HG03575 (cell line): ENCODE results near the gene AK2.
"Not testable (repeated sequence)": the region's sequence is repeated elsewhere in the genome, so short reads cannot be mapped to it uniquely, and the experiment has no call there.

Experiments
- ATAC-seq: cut with Tn5 transposase; IDR thresholded peaks from one replicate; pipeline ENCODE4 v1.9.1; 2021; ENCODE audit not compliant: unreplicated experiment, insufficient number of reproducible peaks, low FRiP score; ENCODE audit errors: extremely low read depth

AK2 gene

DNA sequence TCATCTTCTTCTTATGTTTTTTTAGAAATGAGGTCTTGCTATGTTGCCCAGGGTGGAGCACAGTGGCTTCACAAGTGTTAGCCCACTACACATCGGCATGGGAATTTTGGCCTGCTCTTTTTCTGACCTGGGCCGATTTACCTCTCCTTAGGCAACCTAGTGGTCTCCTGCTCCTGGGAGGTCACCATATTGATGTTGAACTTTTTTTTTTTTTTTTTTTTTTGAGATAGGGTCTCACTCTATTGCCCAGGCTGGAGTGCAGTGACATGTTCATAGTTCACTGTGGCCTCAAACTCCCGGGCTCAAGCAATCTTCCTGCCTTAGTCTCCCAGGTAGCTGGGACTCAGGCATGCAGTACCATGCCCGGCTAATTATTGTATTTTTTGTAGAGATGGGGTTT is 7.5 kb downstream of the AK2 start:
- no peak for ATAC-seq

DNA sequence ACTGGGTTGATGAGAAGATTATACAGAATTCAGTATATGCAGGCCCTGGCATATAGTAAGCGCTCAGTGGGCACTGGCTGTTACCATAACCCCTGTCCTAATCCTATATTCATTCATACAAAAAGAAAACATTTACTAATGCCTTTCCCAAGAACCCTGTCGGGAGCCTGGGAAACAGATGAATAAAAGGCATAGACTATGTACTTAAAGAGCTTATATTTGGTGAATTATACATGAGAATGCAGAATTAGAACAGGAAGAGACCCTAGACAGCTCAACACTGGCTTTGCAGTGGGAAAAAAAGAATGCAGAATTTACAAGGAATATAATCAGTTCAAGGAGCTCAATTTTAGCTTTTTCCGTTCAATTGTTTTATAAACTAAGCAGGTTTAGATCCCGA is 10.9 kb downstream of the AK2 start:
- no peak for ATAC-seq

DNA sequence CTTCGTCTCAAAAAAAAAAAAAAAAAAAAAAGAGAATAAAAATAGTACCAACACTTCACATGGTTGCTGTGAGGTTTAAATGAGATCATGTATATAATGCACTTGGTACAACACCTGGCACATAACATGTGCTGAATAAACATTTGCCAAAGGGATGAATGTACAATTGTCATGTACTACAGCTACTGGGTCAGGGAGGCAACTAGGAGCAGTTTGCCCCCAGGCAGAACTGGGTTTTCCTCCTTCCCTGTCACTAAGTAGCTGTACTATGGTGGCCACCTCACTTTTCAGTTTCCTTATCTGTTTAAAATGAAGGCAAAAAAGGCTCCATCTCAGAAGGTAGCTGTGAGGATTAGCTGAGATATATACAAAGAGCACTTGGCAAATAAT is 11.5 kb downstream of the AK2 start:
- ATAC-seq: no peak

DNA sequence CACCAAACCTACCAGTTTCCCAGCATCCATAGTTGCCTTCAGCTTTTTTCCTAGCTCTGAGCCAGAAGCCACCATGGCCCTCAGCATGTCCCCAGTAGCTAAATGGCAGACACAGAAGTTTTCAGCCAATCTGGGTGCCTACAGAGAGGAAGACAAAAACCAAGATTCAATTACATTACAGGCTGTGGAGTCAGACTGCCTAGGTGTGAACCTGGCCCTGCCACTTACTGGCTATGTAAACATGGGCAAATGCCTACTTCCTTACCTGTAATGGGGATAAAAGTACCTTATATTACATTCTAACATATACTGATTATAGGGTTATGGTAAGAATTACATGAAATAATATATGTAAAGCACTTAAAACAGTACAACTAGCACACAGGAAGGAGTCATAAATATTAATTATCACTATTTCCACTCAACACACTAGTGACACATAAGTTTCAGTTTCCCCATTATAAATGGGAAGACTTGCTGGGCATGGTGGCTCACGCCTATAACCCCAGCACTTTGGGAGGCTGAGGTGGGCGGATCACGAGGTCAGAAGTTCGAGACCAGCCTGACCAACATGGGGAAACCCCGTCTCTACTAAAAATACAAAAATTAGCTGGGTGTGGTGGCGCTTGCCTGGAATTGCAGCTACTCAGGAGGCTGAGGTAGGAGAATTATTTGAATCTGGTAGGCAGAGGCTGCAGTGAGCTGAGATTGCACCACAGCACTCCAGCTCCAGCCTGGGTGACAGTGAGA is 12.1 kb downstream of the AK2 start:
- not testable (repeated sequence) for ATAC-seq

DNA sequence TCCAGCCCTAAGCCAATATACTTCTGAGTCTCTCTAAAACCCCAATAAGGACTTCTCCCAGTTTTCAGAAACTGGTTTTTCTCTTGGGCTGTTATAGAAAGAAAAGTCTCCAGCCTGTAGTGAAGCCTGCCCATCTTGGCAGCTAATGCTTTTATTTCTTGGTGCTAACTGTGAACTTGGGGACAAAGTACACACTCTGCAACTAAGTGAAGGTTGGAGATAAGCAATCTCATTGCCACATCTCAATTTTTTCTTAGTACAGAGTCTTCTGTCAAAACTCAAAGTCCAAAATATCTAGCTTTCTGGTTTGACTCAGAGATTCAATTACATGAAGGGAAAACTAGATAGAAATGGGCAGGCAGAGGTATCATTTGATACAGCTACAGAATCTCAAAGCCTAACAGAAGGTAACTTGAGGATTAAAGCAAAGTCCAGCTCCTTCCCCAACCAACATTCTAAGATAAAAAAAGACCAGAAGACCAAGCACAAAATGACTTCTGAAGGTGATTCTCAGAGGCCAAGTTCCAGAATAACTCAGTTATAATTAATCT is 14.0 kb downstream of the AK2 start:
- no peak for ATAC-seq

DNA sequence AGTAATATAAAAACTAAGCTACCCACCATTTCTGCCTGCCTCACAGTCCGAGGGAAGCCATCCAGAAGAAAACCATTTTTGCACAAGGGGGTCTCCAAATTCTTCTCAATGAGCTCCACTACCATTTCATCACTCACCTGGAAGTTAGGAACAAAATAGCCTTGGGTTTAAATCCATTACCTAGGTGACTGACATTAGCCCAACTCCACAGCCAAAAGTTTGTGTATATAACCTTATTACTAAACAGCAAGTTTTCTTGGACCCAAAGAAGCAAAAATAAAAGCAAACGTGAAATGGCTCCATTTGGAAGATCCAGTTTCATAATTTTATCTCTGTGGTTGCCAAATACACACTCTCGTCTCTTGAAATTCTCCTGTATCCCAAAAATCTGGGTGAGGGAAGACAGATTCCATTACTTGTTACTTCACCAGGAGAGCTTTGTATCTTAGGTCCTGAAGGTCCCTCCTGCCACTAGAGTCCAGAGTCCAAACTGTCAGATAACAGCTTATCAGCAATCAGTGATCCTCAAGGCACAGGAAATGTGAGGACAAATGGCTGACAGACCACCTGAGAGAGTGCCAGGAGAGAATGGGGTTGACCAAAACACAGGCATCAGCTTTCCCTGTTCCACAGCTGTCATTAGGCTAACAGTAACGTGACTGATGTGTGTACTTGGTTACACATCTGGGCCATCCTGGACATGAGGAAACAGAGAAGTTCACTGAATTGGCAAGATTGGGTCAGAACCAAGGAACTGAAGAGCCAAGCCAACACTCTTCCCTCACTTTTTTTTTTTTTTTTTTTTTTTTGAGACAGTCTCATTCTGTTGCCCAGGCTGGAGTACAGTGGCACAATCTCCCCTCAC is 14.9 kb downstream of the AK2 start:
- ATAC-seq: no peak

DNA sequence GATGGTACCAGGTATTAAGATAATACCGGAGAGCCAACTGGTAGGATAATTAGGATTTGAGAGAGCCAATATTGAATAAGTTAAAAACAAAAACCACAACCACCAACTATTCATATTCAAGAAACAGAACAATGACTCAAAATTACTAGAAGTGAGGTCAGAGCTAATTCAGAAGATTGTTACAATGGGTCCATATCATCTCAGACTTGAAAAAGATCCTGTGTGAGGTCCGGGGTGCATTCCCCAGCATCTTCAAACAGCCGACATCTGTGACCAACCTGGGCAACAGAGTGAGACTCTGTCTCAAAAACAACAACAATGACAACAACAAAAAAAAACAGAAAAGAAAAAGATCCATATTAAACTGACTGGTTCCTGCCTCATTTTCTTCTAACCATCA is 18.6 kb downstream of the AK2 start:
- ATAC-seq: no peak

DNA sequence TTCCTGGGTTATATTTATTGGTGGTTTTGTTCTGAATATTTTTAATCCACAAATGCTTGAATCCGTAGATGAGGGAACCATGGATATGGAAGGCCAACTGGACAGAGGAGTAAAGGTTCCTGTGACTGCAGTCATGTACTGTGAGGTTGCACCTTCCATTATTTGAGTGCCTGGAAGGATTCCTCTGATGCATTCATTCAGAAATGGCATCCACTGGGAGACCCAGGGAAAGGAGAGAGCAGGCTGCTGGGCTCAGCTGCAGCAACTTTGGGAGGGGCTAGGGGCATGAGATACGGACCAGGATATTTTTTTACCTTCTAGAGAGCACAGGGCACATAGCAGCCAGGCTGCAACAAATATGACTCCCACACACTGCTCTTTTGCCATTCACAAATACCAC is 19.5 kb downstream of the AK2 start:
- no peak for ATAC-seq

DNA sequence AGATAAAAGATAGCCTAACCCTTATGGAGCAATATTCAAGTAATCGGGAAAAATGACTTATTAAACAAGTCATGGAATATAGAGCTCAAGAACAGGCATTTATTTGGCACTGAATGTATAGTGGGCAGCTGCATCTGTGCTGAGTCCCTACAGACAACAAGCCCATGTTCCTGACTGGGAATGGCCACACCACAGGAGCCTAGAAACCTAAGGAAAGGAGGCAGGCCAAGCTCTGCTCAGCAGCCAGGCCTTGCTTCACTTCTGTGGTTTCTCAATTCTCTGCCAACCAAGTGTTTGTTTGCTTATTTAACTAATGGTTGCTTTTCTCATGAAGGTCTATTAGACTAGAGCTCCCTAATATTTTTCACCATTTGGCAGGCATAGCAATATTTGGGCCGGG is 21.5 kb downstream of the AK2 start:
- no peak for ATAC-seq

DNA sequence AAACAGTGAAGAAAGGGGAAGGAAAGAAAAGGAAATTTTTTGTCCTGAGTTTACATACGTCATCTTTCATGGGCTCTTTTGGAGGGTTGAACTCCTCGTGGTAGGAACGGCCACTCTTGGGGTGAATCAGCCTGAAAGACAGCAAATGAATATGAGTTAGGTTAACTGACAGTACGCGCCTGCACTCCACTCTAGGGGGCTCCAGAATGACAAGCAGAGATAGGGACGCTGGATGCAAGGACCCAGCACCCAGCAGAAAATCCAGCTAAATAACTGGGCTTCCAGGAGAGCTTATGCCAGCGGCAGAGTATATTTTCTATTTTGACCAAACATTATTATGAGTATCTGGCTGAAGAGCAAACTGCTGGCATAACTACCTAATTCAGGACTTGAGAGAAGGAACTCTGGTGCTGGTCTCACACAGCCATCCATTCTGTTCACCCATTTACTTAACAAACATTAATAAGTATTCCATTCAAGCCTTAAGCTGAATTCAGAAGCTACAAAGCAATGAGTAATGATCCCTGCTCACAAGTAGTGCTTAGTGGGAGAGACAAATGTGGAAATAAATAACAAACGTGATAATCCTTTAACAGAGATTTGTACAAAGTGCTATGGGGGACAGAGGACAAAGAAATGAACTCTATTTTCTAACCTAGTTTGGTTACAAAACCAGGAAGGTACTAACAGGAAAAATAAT is 22.1 kb downstream of the AK2 start:
- ATAC-seq: no peak

DNA sequence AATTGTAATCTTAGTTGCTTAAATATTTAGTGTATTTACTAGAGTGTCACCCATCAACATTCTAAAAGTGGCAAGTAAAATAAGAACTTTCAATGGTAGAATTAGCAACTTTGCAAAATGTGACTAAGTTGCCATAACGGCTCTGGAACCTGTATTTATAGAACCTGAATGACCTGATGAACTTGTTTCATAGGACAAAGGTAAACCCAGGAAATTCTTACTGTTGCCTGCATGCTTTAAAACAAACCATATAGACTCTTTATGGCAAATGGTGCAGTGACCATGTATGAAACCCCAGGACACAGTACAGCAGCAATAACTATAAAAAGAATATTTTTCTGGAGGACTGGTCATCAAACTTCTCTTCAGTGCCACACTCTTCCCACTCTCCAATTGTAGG is 22.9 kb downstream of the AK2 start:
- no peak for ATAC-seq

DNA sequence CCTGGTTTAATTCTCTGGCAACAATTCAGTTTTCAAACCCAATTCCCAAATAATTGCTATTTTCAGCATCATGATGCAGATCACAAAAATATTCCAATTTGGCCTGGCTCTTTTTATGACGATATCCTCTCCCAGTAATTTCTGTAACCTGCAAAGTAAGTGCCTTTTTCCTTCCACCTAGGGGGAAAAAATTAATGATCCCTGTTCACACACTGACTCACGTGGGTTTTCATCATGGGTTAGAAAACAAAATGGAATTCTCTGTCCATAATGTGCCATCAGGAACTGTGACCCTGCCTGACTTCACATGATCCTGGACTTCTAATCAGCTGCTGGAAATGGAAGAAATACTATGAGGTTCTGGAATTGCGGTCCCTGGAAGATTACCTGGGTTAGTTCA is 24.5 kb downstream of the AK2 start:
- no peak for ATAC-seq

DNA sequence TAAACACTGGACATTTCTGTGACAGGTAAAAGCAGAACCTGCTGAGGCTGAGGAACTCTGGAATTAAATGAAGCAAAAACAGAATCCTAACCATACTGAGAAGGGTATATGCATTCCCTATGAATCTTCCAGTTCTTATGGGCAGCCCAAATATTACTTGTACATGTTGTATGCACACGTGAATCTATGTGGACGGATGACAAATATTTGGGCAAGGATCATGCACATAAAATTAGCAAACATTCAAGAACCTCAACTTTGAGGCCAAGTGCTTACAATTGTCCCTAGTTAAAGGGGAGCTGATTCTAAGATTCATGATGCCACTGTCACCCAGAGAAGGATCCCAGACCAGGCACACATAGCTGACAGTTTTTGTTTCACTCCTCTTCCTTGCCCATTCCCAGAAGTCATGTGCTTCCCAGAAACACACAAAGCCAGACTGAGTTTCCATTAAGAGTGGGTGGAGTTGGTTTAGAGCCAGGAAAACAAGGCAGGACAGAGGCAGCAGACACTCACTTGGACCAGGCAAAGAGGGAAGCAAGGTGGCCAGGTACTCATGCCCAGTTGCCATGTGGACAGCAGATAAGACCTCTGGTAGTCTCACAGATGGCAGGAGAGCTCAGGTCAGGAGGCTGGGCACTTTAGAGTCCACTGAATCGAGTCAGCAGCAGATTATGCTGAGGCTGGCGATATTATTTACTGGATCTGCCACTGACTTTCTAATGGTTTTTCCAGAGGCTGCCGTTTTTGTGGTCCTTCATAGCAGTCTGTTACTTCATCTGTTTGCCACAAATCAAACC is 25.6 kb downstream of the AK2 start:
- ATAC-seq: no peak

DNA sequence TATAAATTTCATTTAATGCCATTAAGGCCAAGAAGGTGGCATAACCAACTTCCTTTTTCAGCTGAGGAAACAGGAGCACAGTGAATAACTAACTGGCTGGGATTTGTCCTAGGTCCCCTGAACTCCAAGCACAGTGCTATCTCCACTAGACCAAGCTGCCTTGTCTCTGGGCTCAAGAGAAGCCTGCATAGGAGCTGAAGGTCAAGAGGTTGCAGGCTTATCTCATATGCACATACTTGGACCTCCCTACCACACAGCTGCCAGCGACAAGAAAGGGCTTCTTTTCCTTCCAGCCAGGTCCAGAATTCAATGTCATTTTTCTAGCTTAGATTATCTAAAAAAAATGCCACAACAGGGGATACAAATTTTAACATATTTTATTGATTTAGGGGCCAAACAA is 27.1 kb downstream of the AK2 start:
- no peak for ATAC-seq

DNA sequence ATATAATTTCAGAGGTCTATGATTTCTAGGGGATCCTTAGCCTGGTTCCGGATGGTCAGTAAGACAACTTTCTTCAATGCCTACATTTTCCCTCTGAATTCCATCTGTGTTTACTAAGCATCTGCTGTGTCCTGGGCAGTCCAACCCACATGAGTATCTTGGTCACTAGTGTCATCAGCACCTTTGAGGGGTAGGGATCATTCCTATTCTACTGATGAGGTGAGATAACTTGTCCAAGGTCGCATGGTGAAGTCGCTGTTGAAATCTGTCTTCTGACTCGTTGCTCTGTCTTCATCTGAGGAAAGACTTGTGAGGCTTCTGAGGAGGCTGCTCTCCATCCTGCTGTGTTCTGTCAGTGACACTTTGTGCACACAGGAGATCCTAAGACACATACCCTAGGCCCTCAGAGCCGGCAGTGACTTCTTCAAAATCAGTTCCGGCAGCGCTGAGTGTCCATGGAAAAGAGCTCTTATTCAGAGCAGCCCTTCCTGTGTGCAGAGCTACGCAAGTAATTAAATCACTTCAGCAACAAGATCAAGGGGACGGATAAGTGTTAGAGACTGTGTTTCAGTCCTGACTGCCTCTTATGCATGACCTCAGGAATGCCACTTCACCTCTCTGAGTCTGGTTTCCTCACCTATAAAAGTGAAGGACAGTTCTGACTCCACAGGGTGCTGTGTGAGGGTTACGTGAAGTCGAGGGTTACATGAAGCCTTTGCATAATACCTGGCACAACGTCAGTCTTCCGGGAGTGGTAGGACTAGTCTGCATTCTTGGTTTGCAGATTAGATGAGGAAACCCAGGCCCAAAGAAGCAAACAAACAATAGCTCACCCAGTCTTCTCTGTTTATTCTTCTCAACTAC is 28.4 kb downstream of the AK2 start:
- no peak for ATAC-seq

DNA sequence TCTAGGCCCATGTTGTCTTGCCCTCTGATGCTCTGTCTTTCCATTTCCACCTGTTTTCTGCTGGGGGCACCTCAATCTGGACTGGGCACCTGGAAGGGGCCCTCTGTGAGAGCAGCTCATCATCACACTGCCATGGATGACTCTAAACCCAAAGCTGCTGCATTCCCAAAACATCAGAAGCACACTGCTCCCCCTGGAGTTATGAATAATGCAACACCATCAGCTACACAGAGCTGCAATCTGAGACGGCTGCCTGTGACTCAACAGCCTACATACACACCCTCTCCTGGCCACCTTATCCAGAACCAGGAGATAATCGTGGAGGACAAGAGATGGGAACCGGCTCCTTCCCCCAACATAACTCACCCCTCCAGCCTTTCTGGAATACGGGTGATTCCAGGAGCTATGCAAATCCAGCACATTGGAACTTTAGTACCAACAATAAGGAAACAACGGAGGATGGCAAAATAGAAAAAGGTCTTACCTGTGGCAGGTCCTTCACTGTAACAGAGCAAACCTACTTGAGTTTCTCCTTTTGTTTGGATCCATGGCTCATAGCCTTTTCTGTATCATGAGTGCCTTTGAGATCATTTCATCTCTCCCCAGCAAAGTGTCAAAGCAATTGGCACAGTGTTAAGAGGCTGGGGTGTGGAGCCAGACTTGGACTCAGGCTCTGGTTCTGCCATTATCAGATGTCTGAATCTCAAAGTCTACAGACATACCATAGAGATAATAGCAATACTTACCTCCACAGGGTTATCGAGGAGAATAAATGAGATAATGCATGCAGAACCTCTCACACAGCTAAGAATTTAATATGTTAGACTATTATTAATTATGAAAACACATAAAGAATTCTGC is 29.3 kb downstream of the AK2 start:
- no peak for ATAC-seq

DNA sequence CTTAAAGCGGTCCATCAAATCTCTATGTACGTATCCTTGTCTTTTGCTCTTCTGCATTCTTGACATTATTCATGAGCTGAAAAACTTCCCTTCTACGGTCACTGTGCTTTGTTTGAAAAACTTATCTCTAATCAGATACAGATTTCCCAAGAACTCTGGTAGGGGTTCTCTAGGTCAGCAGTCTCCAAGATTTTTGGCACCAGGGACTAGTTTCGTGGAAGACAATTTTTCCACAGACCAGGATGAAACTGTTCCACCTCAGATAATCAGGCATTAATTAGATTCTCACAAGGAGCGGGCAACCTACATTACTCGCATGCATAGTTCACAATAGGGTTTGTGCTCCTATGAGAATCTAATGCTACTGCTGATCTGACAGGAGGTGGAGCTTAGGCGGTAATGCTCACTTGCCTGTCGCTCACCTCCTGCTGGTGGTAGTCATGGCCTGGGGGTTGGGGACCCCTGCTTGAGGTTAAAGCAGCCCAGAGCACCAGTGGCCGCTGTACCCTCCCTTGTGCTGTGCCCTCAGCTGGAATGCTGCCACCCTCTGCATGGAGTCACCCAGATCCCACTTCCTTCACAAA is 30.8 kb downstream of the AK2 start:
- no peak for ATAC-seq
